T-cell (primary cell): ENCODE measurements around the gene ASPG. TPM values are rescaled to one million over a fixed set of nuclear protein-coding genes. Genes with fewer than 3 reads are reported as not detected.
"Not testable (repeated sequence)": the region's sequence is repeated elsewhere in the genome, so short reads cannot be mapped to it uniquely, and the experiment has no call there.

Experiments
- ATAC-seq, 4 experiments: fragments of 200-7000 bp in 3 of 4; fragments of 150-1000 bp in 1 of 4; cut with Tn5 transposase; replicated peaks in 1 of 4; 1 replicate in 3 of 4; 2 replicates in 1 of 4; pipeline ENCODE4 v1.10.0; 2021; ENCODE audit warnings: moderate library complexity in 3 of 4, mild to moderate bottlenecking in 2 of 4, moderate number of reproducible peaks in 1 of 4
- CTCF ChIA-PET, 2 donors: fragments of 300-600 bp; sonication (Branson Sonifier 250); formaldehyde crosslinking; loops; one replicate each; lab custom pipeline; 2022; ENCODE audit warnings: antibody characterized with exemption in 2 of 2; lab: Charles Lee
- POLR2A ChIA-PET, 2 donors: fragments of 300-600 bp; sonication (Branson Sonifier 250); formaldehyde crosslinking; loops; one replicate each; lab custom pipeline; 2022; ENCODE audit warnings: antibody characterized with exemption in 2 of 2; lab: Charles Lee
- DNase-seq, 35 experiments: peaks; one replicate each; pipeline versions ENCODE4 v3.0.0 to v3.0.0-alpha.2; 2013 to 2023
- H3K27ac ChIP-seq: one replicate; pipeline ENCODE4 v1.5.1; 2013; ENCODE audit warnings: low read length
- H3K27me3 ChIP-seq, 2 experiments: replicated peaks in 1 of 2; 1 replicate in 1 of 2; 2 replicates in 1 of 2; pipeline versions ENCODE4 v1.6.1 to v1.7.0; 2013; ENCODE audit warnings: low read length in 1 of 2, mixed read lengths in 1 of 2; ENCODE audit not compliant: control insufficient read depth in 2 of 2, insufficient read depth in 2 of 2; ENCODE audit errors: extremely low read depth in 1 of 2
- H3K36me3 ChIP-seq, 2 donors: 1 replicate in 1 of 2; 2 replicates in 1 of 2; pipeline versions ENCODE4 v1.6.1 to v1.7.0; 2013; ENCODE audit warnings: low read length in 1 of 2; ENCODE audit not compliant: control insufficient read depth in 2 of 2, insufficient read depth in 1 of 2; ENCODE audit errors: extremely low read depth in 1 of 2
- H3K4me1 ChIP-seq, 2 experiments: 1 replicate in 1 of 2; 2 replicates in 1 of 2; pipeline versions ENCODE4 v1.6.1 to v1.7.0; 2013; ENCODE audit warnings: low read length in 2 of 2, mixed read lengths in 1 of 2; ENCODE audit not compliant: insufficient read depth in 2 of 2, control insufficient read depth in 1 of 2; ENCODE audit errors: extremely low read depth in 1 of 2
- H3K4me3 ChIP-seq, 2 donors: 1 replicate in 1 of 2; 2 replicates in 1 of 2; pipeline versions ENCODE4 v1.5.1 to v1.7.0; 2013; ENCODE audit warnings: mild to moderate bottlenecking in 2 of 2, low read length in 1 of 2, moderate library complexity in 1 of 2; ENCODE audit not compliant: control insufficient read depth in 1 of 2; ENCODE audit errors: extremely low read depth in 1 of 2
- H3K9me3 ChIP-seq: 2 replicates; pipeline ENCODE4 v1.7.0; 2013
- H3K27ac Mint-ChIP-seq, 2 donors: one replicate each; pipeline ENCODE4 v1.8.0; 2020 to 2021; ENCODE audit warnings: mild to moderate bottlenecking in 2 of 2, mixed read lengths in 2 of 2
- H3K27me3 Mint-ChIP-seq, 2 donors: one replicate each; pipeline ENCODE4 v1.8.0; 2021 to 2022; ENCODE audit warnings: mixed read lengths in 2 of 2
- H3K36me3 Mint-ChIP-seq: one replicate; pipeline ENCODE4 v1.8.0; 2021; ENCODE audit warnings: mixed read lengths
- H3K4me1 Mint-ChIP-seq, 3 donors: one replicate each; pipeline ENCODE4 v1.8.0; 2020 to 2022; ENCODE audit warnings: mixed read lengths in 3 of 3, mild to moderate bottlenecking in 1 of 3
- H3K4me3 Mint-ChIP-seq, 3 donors: one replicate each; pipeline ENCODE4 v1.8.0; 2020 to 2022; ENCODE audit warnings: mild to moderate bottlenecking in 3 of 3, mixed read lengths in 3 of 3, moderate library complexity in 3 of 3
- H3K9me3 Mint-ChIP-seq, 3 donors: one replicate each; pipeline ENCODE4 v1.8.0; 2020 to 2022; ENCODE audit warnings: mixed read lengths in 3 of 3
- WGBS: methylation state at CpG from one replicate; pipeline ENCODE4 v1.1.5; 2013; ENCODE audit warnings: missing lambda C conversion rate; ENCODE audit not compliant: insufficient coverage; 5-methylcytosine and 5-hydroxymethylcytosine counted together
- total RNA-seq, 35 experiments: library from RNA in 6 of 35; stranded (reverse) in 6 of 35; fragments of 120-200 nt in 1 of 35; gene quantifications; one replicate each; pipeline versions ENCODE4 v1.2.1 to v1.2.4 and lab custom pipeline; 2013 to 2026

The ASPG gene
- total RNA-seq, 5 donors from 2014 or later (not counting 1 experiment from before 2014, with no cell fraction given), result 0.26 to 0.57 (median 0.38) TPM; not detected in 2

DNA sequence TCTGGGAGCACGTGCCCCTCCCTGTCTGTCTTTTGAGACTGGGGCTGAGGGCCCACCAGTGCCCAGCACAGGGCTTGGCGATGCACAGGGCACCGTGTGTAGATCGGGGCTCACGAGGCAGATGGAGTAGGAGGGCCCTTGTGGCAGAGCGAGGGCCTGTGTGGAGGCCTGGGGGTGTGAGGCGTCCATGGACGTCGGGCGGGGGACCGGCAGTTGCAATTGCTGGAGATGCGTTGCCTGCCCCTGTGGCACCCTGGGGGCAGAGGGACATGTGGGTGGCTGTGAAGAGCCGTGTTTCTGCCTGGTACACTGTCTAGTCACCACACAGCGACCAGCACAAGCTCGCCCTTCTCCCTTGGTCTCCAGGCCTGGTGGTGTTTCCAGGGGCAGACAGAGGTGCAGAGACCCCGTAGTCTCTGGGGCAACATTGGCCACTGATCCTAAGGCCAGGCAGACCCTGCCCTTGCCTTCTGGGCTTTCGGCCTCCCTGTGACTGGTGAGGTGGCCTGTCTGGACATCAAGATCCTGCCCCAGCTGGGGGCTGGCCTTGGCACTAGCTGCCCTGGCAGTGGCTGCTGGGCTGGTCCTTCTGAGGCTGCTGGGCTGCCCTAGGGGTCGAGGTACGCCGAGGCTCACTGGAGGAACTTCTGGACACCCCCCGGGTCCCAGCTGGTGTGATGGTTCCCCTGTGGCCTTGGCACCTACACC is 67.3 kb downstream of the ASPG start:
- no peak overlapping the region for H3K27ac Mint-ChIP-seq
- H3K27ac ChIP-seq, result no peak overlapping the region
- no peaks in the 10 kb centered on the region for H3K9me3 ChIP-seq
- no peak overlapping the region for H3K4me3 Mint-ChIP-seq
- ATAC-seq, result no peak
- no peaks in the 10 kb centered on the region for H3K4me1 Mint-ChIP-seq
- H3K9me3 Mint-ChIP-seq, result no peaks in the 10 kb centered on the region
- ChIA-PET POLR2A (no interaction called here), CTCF (no interaction called here)
- H3K4me3 ChIP-seq, result no peak overlapping the region
- peaks cover 0 to 37% of the 10 kb centered on the region in 2 experiments for H3K27me3 ChIP-seq
- WGBS, result 86% methylated on average over 18 of the region's 21 CpGs
- peaks cover 3 to 4% of the 10 kb centered on the region in 2 donors for H3K27me3 Mint-ChIP-seq
- H3K36me3 ChIP-seq, result no peaks in the 10 kb centered on the region
- peaks cover 0 to 8% of the 10 kb centered on the region in 2 experiments for H3K4me1 ChIP-seq
- no peak for DNase-seq
- H3K36me3 Mint-ChIP-seq, result no peaks in the 10 kb centered on the region

DNA sequence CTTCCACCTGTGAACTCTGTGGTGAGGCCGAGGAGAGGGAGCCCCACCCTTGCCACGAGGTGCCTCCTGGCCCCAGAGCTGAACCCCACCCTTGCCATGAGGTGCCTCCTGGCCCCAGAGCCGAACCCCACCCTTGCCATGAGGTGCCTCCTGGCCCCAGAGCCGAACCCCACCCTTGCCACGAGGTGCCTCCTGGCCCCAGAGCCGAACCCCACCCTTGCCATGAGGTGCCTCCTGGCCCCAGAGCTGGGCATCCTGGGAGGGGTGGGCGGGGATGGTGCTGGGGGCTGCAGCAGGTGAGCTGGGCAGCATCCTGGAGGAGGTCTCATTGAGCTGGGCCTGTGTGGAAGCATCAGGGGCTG is 67.9 kb downstream of the ASPG start:
- H3K9me3 Mint-ChIP-seq, H3K27ac ChIP-seq, H3K36me3 Mint-ChIP-seq, H3K4me1 ChIP-seq, H3K4me3 Mint-ChIP-seq, H3K27me3 Mint-ChIP-seq, ATAC-seq, H3K4me1 Mint-ChIP-seq, CTCF ChIA-PET, H3K4me3 ChIP-seq, H3K27ac Mint-ChIP-seq, POLR2A ChIA-PET, H3K36me3 ChIP-seq, H3K9me3 ChIP-seq: not testable (repeated sequence)
- 27% methylated on average over 3 of the region's 7 CpGs for WGBS
- peak in 1 of 35 experiments; percentile 7 for DNase-seq
- peaks cover 0 to 37% of the 10 kb centered on the region in 2 experiments for H3K27me3 ChIP-seq

- DNase-seq (no peak), ATAC-seq (no peak)
- ChIA-PET POLR2A (no interaction called here), CTCF (no interaction called here)
- Mint-ChIP-seq H3K27me3 (peaks cover 0 to 4% of the 10 kb centered on the region in 2 donors), H3K9me3 (no peaks in the 10 kb centered on the region), H3K27ac (no peak overlapping the region), H3K4me3 (no peak overlapping the region), H3K36me3 (no peaks in the 10 kb centered on the region), H3K4me1 (no peaks in the 10 kb centered on the region)
- 83% methylated on average over 15 of the region's 15 CpGs for WGBS
- Histone ChIP-seq H3K36me3 (no peaks in the 10 kb centered on the region), H3K27me3 (peaks cover 0 to 31% of the 10 kb centered on the region in 2 experiments), H3K27ac (no peak overlapping the region), H3K4me1 (peaks cover 0 to 8% of the 10 kb centered on the region in 2 experiments), H3K9me3 (no peaks in the 10 kb centered on the region), H3K4me3 (no peak overlapping the region)
These were observed 68.7 kb downstream of the ASPG start for GRCh38 chr14:104154246-104154645.

GRCh38 chr14:104155513-104155912 is 70.0 kb downstream of the ASPG start:
- DNase-seq (no peak), ATAC-seq (no peak)
- no peaks in the 10 kb centered on the region for H3K4me1 ChIP-seq
- H3K4me1 Mint-ChIP-seq, result no peaks in the 10 kb centered on the region
- peaks cover 0 to 21% of the 10 kb centered on the region in 2 experiments for H3K27me3 ChIP-seq
- no peaks in the 10 kb centered on the region for H3K36me3 ChIP-seq
- H3K9me3 ChIP-seq, result no peaks in the 10 kb centered on the region
- peaks cover 0 to under 1% of the 10 kb centered on the region in 2 donors for H3K27me3 Mint-ChIP-seq
- no peak overlapping the region for H3K4me3 ChIP-seq
- ChIA-PET CTCF (no interaction called here), POLR2A (no interaction called here)
- H3K27ac ChIP-seq, result no peak overlapping the region
- 86% methylated on average over 28 of the region's 29 CpGs for WGBS
- H3K36me3 Mint-ChIP-seq, result no peaks in the 10 kb centered on the region
- no peak overlapping the region for H3K4me3 Mint-ChIP-seq
- no peaks in the 10 kb centered on the region for H3K9me3 Mint-ChIP-seq
- no peak overlapping the region for H3K27ac Mint-ChIP-seq

DNA sequence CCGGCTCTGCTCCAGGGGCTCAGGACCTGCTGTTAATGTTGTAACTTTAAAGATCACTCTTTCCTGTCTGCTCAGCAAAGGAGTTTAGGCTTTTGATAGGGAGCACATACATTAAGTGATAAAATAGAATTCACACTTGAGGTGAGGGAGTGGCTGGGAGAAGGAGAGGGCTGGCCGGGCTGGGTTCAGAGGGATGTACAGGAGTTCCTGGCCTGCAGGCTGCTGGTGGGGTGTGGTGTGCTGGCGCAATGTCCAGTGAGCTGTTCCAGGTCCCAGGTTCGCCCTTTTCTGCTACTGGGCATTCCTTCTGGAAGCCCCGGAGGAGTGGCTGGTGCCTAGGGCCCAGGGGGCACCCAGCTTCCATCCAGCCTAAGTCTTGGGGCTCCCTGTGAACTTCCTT is 70.6 kb downstream of the ASPG start:
- Mint-ChIP-seq H3K27me3 (no peaks in the 10 kb centered on the region), H3K27ac (no peak overlapping the region), H3K36me3 (no peaks in the 10 kb centered on the region), H3K4me3 (no peak overlapping the region), H3K4me1 (no peaks in the 10 kb centered on the region), H3K9me3 (no peaks in the 10 kb centered on the region)
- Histone ChIP-seq H3K27me3 (peaks cover 0 to 15% of the 10 kb centered on the region in 2 experiments), H3K9me3 (no peaks in the 10 kb centered on the region), H3K27ac (no peak overlapping the region), H3K36me3 (no peaks in the 10 kb centered on the region), H3K4me1 (no peaks in the 10 kb centered on the region), H3K4me3 (no peak overlapping the region)
- ChIA-PET POLR2A (no interaction called here), CTCF (no interaction called here)
- WGBS, result 92% methylated on average over 4 of the region's 5 CpGs
- ATAC-seq, result no peak
- no peak for DNase-seq

- DNase-seq (no peak), ATAC-seq (no peak)
- H3K4me1 ChIP-seq, result no peaks in the 10 kb centered on the region
- H3K27me3 ChIP-seq, result peaks cover 0 to 12% of the 10 kb centered on the region in 2 experiments
- no peaks in the 10 kb centered on the region for H3K4me1 Mint-ChIP-seq
- 81% methylated on average over 31 of the region's 42 CpGs for WGBS
- ChIA-PET POLR2A (no interaction called here), CTCF (no interaction called here)
- H3K9me3 Mint-ChIP-seq, result no peaks in the 10 kb centered on the region
- no peaks in the 10 kb centered on the region for H3K36me3 ChIP-seq
- H3K4me3 ChIP-seq, result no peak overlapping the region
- H3K9me3 ChIP-seq, result no peaks in the 10 kb centered on the region
- no peaks in the 10 kb centered on the region for H3K36me3 Mint-ChIP-seq
- no peak overlapping the region for H3K4me3 Mint-ChIP-seq
- no peaks in the 10 kb centered on the region for H3K27me3 Mint-ChIP-seq
- H3K27ac Mint-ChIP-seq, result no peak overlapping the region
- no peak overlapping the region for H3K27ac ChIP-seq
These were observed 71.8 kb downstream of the ASPG start for GRCh38 chr14:104157016-104157928.
